ENCODE results near the gene KCNQ1OT1.
A peak's percentile ranks its signal among the peaks of the same experiment; 100 is the strongest.

Gene KCNQ1OT1

GRCh38 chr11:2701230-2701629 lies 1.4 kb upstream of the KCNQ1OT1 start:
- no peak for DNase-seq

GRCh38 chr11:2700415-2701211 lies 819 bp upstream of the KCNQ1OT1 start:
- no peak for DNase-seq

- no peak for DNase-seq
Measured at GRCh38 chr11:2699185-2699530, 636 bp downstream of the KCNQ1OT1 start.

- DNase-seq: no peak
Measured at GRCh38 chr11:2698386-2699184, 1.2 kb downstream of the KCNQ1OT1 start.

- no peak for DNase-seq
Measured at GRCh38 chr11:2697866-2698265, 1.9 kb downstream of the KCNQ1OT1 start.

- no peak for DNase-seq
Measured at GRCh38 chr11:2696455-2696854, 3.3 kb downstream of the KCNQ1OT1 start.

- no peak for DNase-seq
Measured at GRCh38 chr11:2694995-2695939, 4.5 kb downstream of the KCNQ1OT1 start.

GRCh38 chr11:2694495-2694894 lies 5.3 kb downstream of the KCNQ1OT1 start:
- DNase-seq: no peak

GRCh38 chr11:2693271-2694261 lies 6.2 kb downstream of the KCNQ1OT1 start:
- no peak for DNase-seq

GRCh38 chr11:2691991-2692875 lies 7.6 kb downstream of the KCNQ1OT1 start:
- peak; percentile 12 for DNase-seq

GRCh38 chr11:2691355-2691761 lies 8.4 kb downstream of the KCNQ1OT1 start:
- DNase-seq: no peak

- no peak for DNase-seq
Measured at GRCh38 chr11:2690596-2691354, 9.0 kb downstream of the KCNQ1OT1 start.

GRCh38 chr11:2689651-2690575 lies 9.9 kb downstream of the KCNQ1OT1 start:
- peak; percentile 10 for DNase-seq

- DNase-seq: no peak
Measured at GRCh38 chr11:2688381-2689231, 11.2 kb downstream of the KCNQ1OT1 start.

- no peak for DNase-seq
Measured at GRCh38 chr11:2687782-2688191, 12.0 kb downstream of the KCNQ1OT1 start.

GRCh38 chr11:2687223-2687530 lies 12.6 kb downstream of the KCNQ1OT1 start:
- DNase-seq: no peak

- no peak for DNase-seq
Measured at GRCh38 chr11:2686360-2687222, 13.2 kb downstream of the KCNQ1OT1 start.
